ENCODE measurements around the gene STK16.
A peak's percentile ranks its signal among the peaks of the same experiment; 100 is the strongest.

The STK16 gene

DNA sequence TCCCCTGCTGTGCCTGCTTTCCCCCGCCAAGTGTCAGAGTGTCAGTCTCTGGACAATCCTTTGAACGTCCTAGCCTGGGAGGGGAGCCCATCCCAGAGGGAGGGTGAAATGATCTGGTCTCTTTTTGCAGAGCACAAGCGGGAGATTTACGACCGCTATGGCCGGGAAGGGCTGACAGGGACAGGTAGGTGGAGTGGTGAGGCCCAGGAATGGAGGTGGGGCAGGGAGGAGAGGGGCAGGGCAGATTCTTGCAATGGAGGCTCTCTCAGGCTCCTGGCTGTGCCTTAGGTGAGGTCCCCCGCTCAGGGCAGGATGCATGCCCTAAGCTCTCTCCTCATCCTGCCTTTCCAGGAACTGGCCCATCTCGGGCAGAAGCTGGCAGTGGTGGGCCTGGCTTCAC lies 36.3 kb downstream of the STK16 start:
- TF ChIP-seq CTCF (IDR thresholded peaks at IDR 0.05; ENCODE audit: low read depth, low read length), result no peak
- DNase-seq (ENCODE audit: extremely low read depth, low read depth), result no peak

GRCh38 chr2:219282375-219282774 lies 37.1 kb downstream of the STK16 start:
- no peak for DNase-seq (ENCODE audit: extremely low read depth, low read depth)
- no peak for TF ChIP-seq CTCF (IDR thresholded peaks at IDR 0.05; ENCODE audit: low read depth, low read length)

- no peak for TF ChIP-seq CTCF (IDR thresholded peaks at IDR 0.05; ENCODE audit: low read depth, low read length)
- DNase-seq (ENCODE audit: extremely low read depth, low read depth), result no peak
Observed at GRCh38 chr2:219282943-219283581, 37.8 kb downstream of the STK16 start.

GRCh38 chr2:219284501-219285372 lies 39.5 kb downstream of the STK16 start:
- no peak for TF ChIP-seq CTCF (IDR thresholded peaks at IDR 0.05; ENCODE audit: low read depth, low read length)
- no peak for DNase-seq (ENCODE audit: extremely low read depth, low read depth)

DNA sequence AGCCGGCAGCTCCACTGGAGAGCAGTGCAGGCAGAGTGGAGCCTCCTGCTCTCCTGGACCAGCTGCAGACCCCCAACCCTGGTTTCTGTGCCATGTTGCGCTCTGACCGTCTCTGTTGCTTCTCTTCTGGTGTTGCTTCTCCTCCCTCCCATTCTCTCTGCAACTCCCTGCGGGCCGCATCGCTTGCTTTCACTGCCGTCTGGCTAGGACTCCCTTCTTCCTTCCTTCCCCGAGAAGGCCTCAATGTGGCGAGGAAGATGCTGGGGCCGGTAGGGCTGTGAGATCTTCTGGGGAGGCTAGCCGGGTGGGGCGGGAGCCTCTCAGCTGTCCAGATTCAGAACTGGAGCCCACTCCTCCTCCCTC lies 40.1 kb downstream of the STK16 start:
- no peak for TF ChIP-seq CTCF (IDR thresholded peaks at IDR 0.05; ENCODE audit: low read depth, low read length)

DNA sequence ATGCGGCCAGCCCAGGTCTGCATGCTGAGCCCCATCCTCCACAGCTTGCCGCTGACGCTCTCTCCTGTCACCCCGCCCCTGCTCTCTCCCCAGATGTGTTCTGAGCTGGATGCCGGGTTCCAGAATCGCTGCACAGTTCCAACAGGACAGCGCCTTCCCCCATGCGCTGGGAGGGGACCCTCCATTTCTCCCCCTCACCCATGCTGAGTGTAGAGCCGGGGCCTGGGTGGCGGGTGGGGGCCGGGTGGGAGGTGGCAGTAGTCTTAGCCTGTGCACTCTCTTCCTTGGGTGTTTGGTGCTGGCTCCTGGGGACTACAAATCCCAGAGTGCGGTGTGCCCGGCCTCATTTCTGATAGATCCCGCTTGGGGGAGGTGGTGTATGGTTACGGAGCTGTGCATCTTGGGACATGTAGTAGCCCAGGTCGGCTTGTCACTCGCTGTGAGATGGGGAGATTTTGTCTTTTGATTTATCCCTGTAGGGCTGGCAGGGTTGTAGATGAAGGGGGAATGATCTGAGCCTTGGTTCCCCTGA lies 40.7 kb downstream of the STK16 start:
- TF ChIP-seq CTCF (IDR thresholded peaks at IDR 0.05; ENCODE audit: low read depth, low read length), result no peak
- peak; percentile 23 for DNase-seq (ENCODE audit: extremely low read depth, low read depth)

More for the DNA sequence above, 40.1 kb downstream of the STK16 start:
- no peak for DNase-seq (ENCODE audit: extremely low read depth, low read depth)

Data from AG09319 (cell line).